Nephron progenitor cell (in vitro differentiated cells): Measurements from ENCODE around the gene ATF7.

Source experiments
- DNase-seq: peaks from one replicate; pipeline ENCODE4 v3.0.0; 2021
- H3K27ac Mint-ChIP-seq: 2 replicates; pipeline ENCODE4 v1.8.0; 2021; ENCODE audit warnings: mild to moderate bottlenecking, moderate library complexity, mixed read lengths
- H3K27me3 Mint-ChIP-seq: 2 replicates; pipeline ENCODE4 v1.8.0; 2021; ENCODE audit warnings: mild to moderate bottlenecking, low read depth, mixed read lengths; ENCODE audit not compliant: poor library complexity
- H3K36me3 Mint-ChIP-seq: 2 replicates; pipeline ENCODE4 v1.8.0; 2021; ENCODE audit warnings: low read depth, mixed read lengths
- H3K4me1 Mint-ChIP-seq: 2 replicates; pipeline ENCODE4 v1.8.0; 2021; ENCODE audit warnings: mixed read lengths
- H3K4me3 Mint-ChIP-seq: 2 replicates; pipeline ENCODE4 v1.8.0; 2021; ENCODE audit warnings: mild to moderate bottlenecking, moderate library complexity, mixed read lengths
- H3K9me3 Mint-ChIP-seq: 2 replicates; pipeline ENCODE4 v1.8.0; 2021; ENCODE audit warnings: mild to moderate bottlenecking, moderate library complexity, mixed read lengths
- CTCF ChIP-seq: fragments of 200-600 bp; sonication (generic); IDR thresholded peaks from 2 replicates; pipeline ENCODE4 v1.5.0; 2021; ENCODE audit warnings: antibody characterized with exemption

The ATF7 gene

DNA sequence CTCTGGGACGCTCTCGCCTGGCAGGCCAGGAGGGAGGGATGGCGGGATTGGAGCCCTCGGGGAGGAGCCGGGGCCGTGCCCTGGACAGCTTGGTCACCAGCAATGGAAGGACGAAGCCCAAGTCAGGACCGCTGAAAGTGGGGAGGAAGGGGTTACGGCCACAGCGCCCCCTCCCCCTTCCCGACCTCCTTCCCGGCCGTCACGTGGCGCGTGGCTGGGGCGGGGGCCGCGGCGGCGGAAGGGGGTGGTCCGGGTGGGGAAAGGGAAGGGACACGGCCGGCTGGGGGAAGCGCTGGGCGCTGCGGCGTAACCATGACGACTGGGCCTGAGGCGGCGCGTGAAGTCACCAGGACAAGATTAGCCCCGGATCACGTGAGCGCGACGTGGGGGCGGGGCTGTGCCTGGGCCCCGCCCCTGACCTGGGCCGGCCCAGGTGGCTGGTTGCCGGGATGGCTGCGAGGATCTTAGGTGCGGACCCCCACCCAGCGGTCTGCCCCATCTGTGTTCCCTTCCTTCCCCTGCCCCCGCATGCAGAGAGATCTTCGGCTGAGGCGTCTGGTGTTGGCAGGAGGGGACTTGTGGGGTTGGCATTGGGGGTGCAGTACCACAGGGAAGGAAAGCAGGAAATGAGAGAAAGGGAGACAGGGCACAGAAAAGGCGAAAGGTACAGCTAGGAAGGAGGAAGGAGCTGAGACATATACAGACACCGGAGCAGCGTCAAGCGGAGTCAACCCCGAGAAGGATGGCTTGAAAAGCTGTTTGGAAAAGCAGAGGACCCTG, 133.2 kb downstream of the ATF7 start:
- H3K9me3 Mint-ChIP-seq: no peaks in the 10 kb centered on the region
- DNase-seq: peak; percentile 94
- peak overlapping the region; percentile 100 for H3K27ac Mint-ChIP-seq
- H3K4me1 Mint-ChIP-seq: peaks cover 69% of the 10 kb centered on the region
- peaks cover 6% of the 10 kb centered on the region for H3K36me3 Mint-ChIP-seq
- TF ChIP-seq CTCF: no peak
- peak overlapping the region; percentile 88 for H3K4me3 Mint-ChIP-seq
- H3K27me3 Mint-ChIP-seq: peaks cover 6% of the 10 kb centered on the region

GRCh38 chr12:53492188-53492587, 134.0 kb downstream of the ATF7 start:
- H3K9me3 Mint-ChIP-seq: no peaks in the 10 kb centered on the region
- peaks cover 9% of the 10 kb centered on the region for H3K36me3 Mint-ChIP-seq
- no peak for TF ChIP-seq CTCF
- H3K4me1 Mint-ChIP-seq: peaks cover 60% of the 10 kb centered on the region
- H3K4me3 Mint-ChIP-seq: peak overlapping the region; percentile 88
- DNase-seq: no peak
- H3K27ac Mint-ChIP-seq: peak overlapping the region; percentile 95
- H3K27me3 Mint-ChIP-seq: peaks cover 2% of the 10 kb centered on the region

GRCh38 chr12:53489242-53489864, 136.8 kb downstream of the ATF7 start:
- DNase-seq: no peak
- no peaks in the 10 kb centered on the region for H3K9me3 Mint-ChIP-seq
- H3K4me1 Mint-ChIP-seq: peaks cover 38% of the 10 kb centered on the region
- H3K36me3 Mint-ChIP-seq: peaks cover 24% of the 10 kb centered on the region
- no peak for TF ChIP-seq CTCF
- H3K27me3 Mint-ChIP-seq: peaks cover 2% of the 10 kb centered on the region
- no peak overlapping the region for H3K4me3 Mint-ChIP-seq
- H3K27ac Mint-ChIP-seq: no peak overlapping the region

GRCh38 chr12:53486736-53487487, 139.3 kb downstream of the ATF7 start:
- Mint-ChIP-seq H3K27ac (peak overlapping the region; percentile 91), H3K4me1 (peaks cover 16% of the 10 kb centered on the region), H3K9me3 (no peaks in the 10 kb centered on the region), H3K4me3 (no peak overlapping the region), H3K36me3 (peaks cover 44% of the 10 kb centered on the region), H3K27me3 (peaks cover 2% of the 10 kb centered on the region)
- DNase-seq: no peak
- no peak for TF ChIP-seq CTCF

DNA sequence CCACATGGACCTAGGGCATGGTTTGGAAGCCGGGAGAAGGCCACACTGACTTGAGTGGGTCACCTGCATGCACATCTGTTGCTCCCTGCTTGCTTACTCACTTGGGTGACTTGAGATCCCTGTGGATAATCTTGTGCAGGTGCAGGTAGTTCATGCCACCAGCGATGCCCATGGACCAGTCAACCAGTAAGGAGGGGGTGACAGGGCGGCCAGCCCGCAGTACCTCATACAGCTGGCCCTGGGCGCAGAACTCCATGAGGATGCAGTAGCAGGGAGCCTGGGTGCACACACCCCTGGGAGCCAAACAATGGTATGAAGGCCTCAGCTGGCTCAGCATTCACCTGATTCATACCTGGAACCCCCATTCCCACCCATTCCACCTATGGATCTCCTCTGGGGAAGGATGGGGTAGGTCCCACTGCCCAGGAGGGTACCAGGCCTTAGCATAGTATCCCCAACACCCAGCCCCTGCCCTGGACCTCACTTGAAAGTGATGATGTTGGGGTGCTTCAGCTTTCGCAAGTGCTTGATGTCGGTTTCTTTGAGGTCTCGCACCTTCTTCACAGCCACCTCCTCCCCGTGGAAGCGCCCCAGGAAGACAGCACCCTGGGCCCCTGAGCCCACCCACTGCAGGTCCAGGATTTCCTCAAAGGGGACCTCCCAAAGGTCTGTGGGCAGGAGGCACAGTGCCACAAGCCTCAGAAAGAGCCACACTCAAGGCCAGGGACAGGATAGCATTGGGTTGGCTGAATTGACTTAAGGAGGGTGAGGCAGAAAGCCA, 140.0 kb downstream of the ATF7 start:
- H3K9me3 Mint-ChIP-seq: no peaks in the 10 kb centered on the region
- H3K4me3 Mint-ChIP-seq: no peak overlapping the region
- no peak for TF ChIP-seq CTCF
- DNase-seq: no peak
- H3K4me1 Mint-ChIP-seq: peaks cover 12% of the 10 kb centered on the region
- H3K27ac Mint-ChIP-seq: peak overlapping the region; percentile 91
- H3K36me3 Mint-ChIP-seq: peaks cover 47% of the 10 kb centered on the region
- H3K27me3 Mint-ChIP-seq: peaks cover 2% of the 10 kb centered on the region
